NCI-H1092 treated with DMSO at 0.1 percent for 48 hours (cell line): ENCODE data around the gene CDH4.

Source experiments
- DNase-seq: peaks from one replicate; lab custom pipeline; 2025; lab: John Stamatoyannopoulos, UW

The CDH4 gene

GRCh38 chr20:61869750-61870507 lies 617.9 kb downstream of the CDH4 start:
- DNase-seq, result no peak

GRCh38 chr20:61871160-61871559 lies 619.1 kb downstream of the CDH4 start:
- DNase-seq, result no peak

- no peak for DNase-seq
These were observed 619.9 kb downstream of the CDH4 start for GRCh38 chr20:61871913-61872312.

- no peak for DNase-seq
These were observed 620.4 kb downstream of the CDH4 start for GRCh38 chr20:61872371-61872900.

GRCh38 chr20:61873651-61874420 lies 621.8 kb downstream of the CDH4 start:
- DNase-seq, result no peak

- peak; percentile 9 for DNase-seq
These were observed 622.5 kb downstream of the CDH4 start for GRCh38 chr20:61874421-61875068.

- DNase-seq, result no peak
These were observed 623.3 kb downstream of the CDH4 start for GRCh38 chr20:61875221-61875885.

GRCh38 chr20:61875996-61876395 lies 623.9 kb downstream of the CDH4 start:
- no peak for DNase-seq

- no peak for DNase-seq
These were observed 625.1 kb downstream of the CDH4 start for GRCh38 chr20:61876952-61877728.

- no peak for DNase-seq
These were observed 625.9 kb downstream of the CDH4 start for GRCh38 chr20:61877776-61878477.

GRCh38 chr20:61878478-61879302 lies 626.6 kb downstream of the CDH4 start:
- no peak for DNase-seq

- no peak for DNase-seq
These were observed 627.2 kb downstream of the CDH4 start for GRCh38 chr20:61879303-61879620.

GRCh38 chr20:61879694-61880093 lies 627.6 kb downstream of the CDH4 start:
- DNase-seq, result no peak

- no peak for DNase-seq
These were observed 628.6 kb downstream of the CDH4 start for GRCh38 chr20:61880706-61881105.

GRCh38 chr20:61881416-61881815 lies 629.4 kb downstream of the CDH4 start:
- DNase-seq, result no peak

GRCh38 chr20:61881861-61882260 lies 629.8 kb downstream of the CDH4 start:
- no peak for DNase-seq

GRCh38 chr20:61882716-61883615 lies 630.9 kb downstream of the CDH4 start:
- DNase-seq, result peak; percentile 24

GRCh38 chr20:61883857-61884393 lies 631.9 kb downstream of the CDH4 start:
- DNase-seq, result no peak
